Glutamatergic neuron (in vitro differentiated cells): ENCODE data around the gene NDUFV2. TPM values are rescaled to one million over a fixed set of nuclear protein-coding genes. Genes with fewer than 3 reads are reported as not detected.

Experiments
- DNase-seq: peaks from one replicate; pipeline ENCODE4 v3.0.0; 2022
- H3K27ac Mint-ChIP-seq: one replicate; pipeline ENCODE4 v1.8.0; 2020; ENCODE audit warnings: mild to moderate bottlenecking, mixed read lengths, inconsistent platforms; ENCODE audit not compliant: unreplicated experiment
- H3K27me3 Mint-ChIP-seq: one replicate; pipeline ENCODE4 v1.8.0; 2020; ENCODE audit warnings: mild to moderate bottlenecking, moderate library complexity, mixed read lengths, inconsistent platforms; ENCODE audit not compliant: unreplicated experiment
- H3K36me3 Mint-ChIP-seq: one replicate; pipeline ENCODE4 v1.8.0; 2020; ENCODE audit warnings: mild to moderate bottlenecking, mixed read lengths, inconsistent platforms; ENCODE audit not compliant: unreplicated experiment
- H3K4me1 Mint-ChIP-seq: one replicate; pipeline ENCODE4 v1.8.0; 2020; ENCODE audit warnings: mild to moderate bottlenecking, low read depth, mixed read lengths, inconsistent platforms; ENCODE audit not compliant: unreplicated experiment
- H3K4me3 Mint-ChIP-seq: one replicate; pipeline ENCODE4 v1.8.0; 2020; ENCODE audit warnings: mild to moderate bottlenecking, mixed read lengths, inconsistent platforms; ENCODE audit not compliant: unreplicated experiment
- H3K9me3 Mint-ChIP-seq: one replicate; pipeline ENCODE4 v1.8.0; 2020; ENCODE audit warnings: mild to moderate bottlenecking, moderate library complexity, mixed read lengths, inconsistent platforms; ENCODE audit not compliant: unreplicated experiment
- CTCF ChIP-seq: fragments of 200-600 bp; sonication (generic); IDR thresholded peaks from one replicate; pipeline ENCODE4 v1.5.0; 2021; ENCODE audit not compliant: partially characterized antibody, unreplicated experiment
- long read RNA-seq: library from polyadenylated mRNA; unstranded; transcript quantifications from one replicate; pipeline ENCODE4 v2.0.0, GENCODE V29; 2020; ENCODE audit not compliant: unreplicated experiment
- total RNA-seq: library from RNA; stranded (reverse); fragmentation: NEBNext Ultra II Directional; extraction: Animal tissue kit (Norgen Biotek cat#: 25700); gene quantifications from one replicate; pipeline ENCODE4 v1.2.1, GENCODE V29; 2021; ENCODE audit not compliant: unreplicated experiment

The NDUFV2 gene
- total RNA-seq: 133 TPM
- long read RNA-seq, transcript NDUFV2-201 (8 exons, 930 nt): major isoform, 127 of 134 reads
- long read RNA-seq, partial matches to known transcripts: 3 of 134 reads
- long read RNA-seq, other reads (novel, unspliced or antisense): 4 of 134 reads

- Mint-ChIP-seq H3K36me3 (no peaks in the 10 kb centered on the region), H3K27me3 (peaks cover 4% of the 10 kb centered on the region), H3K27ac (peak within 1 kb of the TSS; percentile 92), H3K4me1 (peaks cover 46% of the 10 kb centered on the region), H3K9me3 (peaks cover 6% of the 10 kb centered on the region), H3K4me3 (peak within 1 kb of the TSS; percentile 96)
- peak; percentile 100 for DNase-seq
- TF ChIP-seq CTCF: no peak
Observed at GRCh38 chr18:9102508-9103375, at the start of gene NDUFV2. Gene NDUFV2 (plus strand): TSS chr18:9102699. CDS start chr18:9102744, 45 bp downstream.

GRCh38 chr18:9053814-9054213, 48.7 kb upstream of the NDUFV2 start:
- Mint-ChIP-seq H3K4me1 (peaks cover 5% of the 10 kb centered on the region), H3K27ac (no peak overlapping the region), H3K36me3 (peaks cover 9% of the 10 kb centered on the region), H3K4me3 (no peak overlapping the region), H3K27me3 (peaks cover 2% of the 10 kb centered on the region), H3K9me3 (peaks cover 5% of the 10 kb centered on the region)
- no peak for TF ChIP-seq CTCF
- DNase-seq: no peak

- Mint-ChIP-seq H3K27me3 (peaks cover 2% of the 10 kb centered on the region), H3K9me3 (peaks cover 3% of the 10 kb centered on the region), H3K36me3 (peaks cover 8% of the 10 kb centered on the region), H3K4me3 (no peak overlapping the region), H3K27ac (no peak overlapping the region), H3K4me1 (peaks cover 6% of the 10 kb centered on the region)
- no peak for DNase-seq
- no peak for TF ChIP-seq CTCF
Observed at GRCh38 chr18:9055185-9055584, 47.3 kb upstream of the NDUFV2 start.

- peaks cover 2% of the 10 kb centered on the region for H3K27me3 Mint-ChIP-seq
- peaks cover 6% of the 10 kb centered on the region for H3K4me1 Mint-ChIP-seq
- peaks cover 4% of the 10 kb centered on the region for H3K36me3 Mint-ChIP-seq
- no peak overlapping the region for H3K27ac Mint-ChIP-seq
- H3K9me3 Mint-ChIP-seq: peaks cover 1% of the 10 kb centered on the region
- TF ChIP-seq CTCF: no peak
- H3K4me3 Mint-ChIP-seq: no peak overlapping the region
- DNase-seq: no peak
Observed at GRCh38 chr18:9055626-9056025, 46.9 kb upstream of the NDUFV2 start.

GRCh38 chr18:9057646-9058045, 44.9 kb upstream of the NDUFV2 start:
- Mint-ChIP-seq H3K4me3 (no peak overlapping the region), H3K36me3 (no peaks in the 10 kb centered on the region), H3K4me1 (peaks cover 6% of the 10 kb centered on the region), H3K9me3 (peaks cover 1% of the 10 kb centered on the region), H3K27me3 (no peaks in the 10 kb centered on the region), H3K27ac (no peak overlapping the region)
- DNase-seq: no peak
- TF ChIP-seq CTCF: no peak
